ENCODE results near the gene CENPN. TPM values are rescaled to one million over a fixed set of nuclear protein-coding genes. Genes with fewer than 3 reads are reported as not detected.

The CENPN gene
- total and polyA plus RNA-seq, 4 donors, result 4.4 to 7.0 (median 5.4) TPM

- ATAC-seq (ENCODE audit: low FRiP score) (no peak), DNase-seq (no peak)
- H3K27me3 ChIP-seq (ENCODE audit: control insufficient read depth in 1 of 2, insufficient read depth in 2 of 2, low read length in 1 of 2), result no peaks in the 10 kb centered on the region
- no peak overlapping the region for H3K4me3 ChIP-seq (ENCODE audit: low read length in 2 of 2)
- 15 to 25% methylated on average over 4 of the region's 4 CpGs for whole genome bisulfite sequencing, 2 donors
- no peaks in the 10 kb centered on the region for H3K9me3 ChIP-seq (ENCODE audit: control insufficient read depth, low read length)
- intact Hi-C loops (cut with DNase I), result no loop called here
- peaks cover 0 to 2% of the 10 kb centered on the region in 2 donors for H3K4me1 ChIP-seq (ENCODE audit: control insufficient read depth in 1 of 2, insufficient read depth in 2 of 2, low read length in 2 of 2)
- no peak overlapping the region for H3K27ac ChIP-seq (ENCODE audit: low read depth in 1 of 2, low read length in 2 of 2)
- no peaks in the 10 kb centered on the region for H3K36me3 ChIP-seq (ENCODE audit: control insufficient read depth in 1 of 2, insufficient read depth in 2 of 2, low read length in 1 of 2)
These were observed 10.3 kb upstream of the CENPN start for GRCh38 chr16:80996688-80997138.

- no peak overlapping the region for H3K27ac ChIP-seq (ENCODE audit: low read depth in 1 of 2, low read length in 2 of 2)
- WGBS, 2 donors, result 35 to 42% methylated on average over 9 of the region's 9 CpGs
- H3K27me3 ChIP-seq (ENCODE audit: control insufficient read depth in 1 of 2, insufficient read depth in 2 of 2, low read length in 1 of 2), result no peaks in the 10 kb centered on the region
- no peaks in the 10 kb centered on the region for H3K9me3 ChIP-seq (ENCODE audit: control insufficient read depth, low read length)
- H3K36me3 ChIP-seq (ENCODE audit: control insufficient read depth in 1 of 2, insufficient read depth in 2 of 2, low read length in 1 of 2), result no peaks in the 10 kb centered on the region
- intact Hi-C loops (cut with DNase I), result no loop called here
- H3K4me1 ChIP-seq (ENCODE audit: control insufficient read depth in 1 of 2, insufficient read depth in 2 of 2, low read length in 2 of 2), result peaks cover 0 to 2% of the 10 kb centered on the region in 2 donors
- ATAC-seq (ENCODE audit: low FRiP score) (no peak), DNase-seq (no peak)
- H3K4me3 ChIP-seq (ENCODE audit: low read length in 2 of 2), result no peak overlapping the region
These were observed 9.7 kb upstream of the CENPN start for GRCh38 chr16:80997139-80997798.

GRCh38 chr16:80997964-80998620 is 8.9 kb upstream of the CENPN start:
- H3K9me3 ChIP-seq (ENCODE audit: control insufficient read depth, low read length), result no peaks in the 10 kb centered on the region
- no peak overlapping the region for H3K27ac ChIP-seq (ENCODE audit: low read depth in 1 of 2, low read length in 2 of 2)
- intact Hi-C loops (cut with DNase I), result no loop called here
- 94 to 96% methylated on average over 7 of the region's 7 CpGs for WGBS, 2 donors
- no peaks in the 10 kb centered on the region for H3K27me3 ChIP-seq (ENCODE audit: control insufficient read depth in 1 of 2, insufficient read depth in 2 of 2, low read length in 1 of 2)
- DNase-seq, result no peak
- H3K4me3 ChIP-seq (ENCODE audit: low read length in 2 of 2), result no peak overlapping the region
- no peak for ATAC-seq (ENCODE audit: low FRiP score)
- no peaks in the 10 kb centered on the region for H3K36me3 ChIP-seq (ENCODE audit: control insufficient read depth in 1 of 2, insufficient read depth in 2 of 2, low read length in 1 of 2)
- peaks cover 0 to 2% of the 10 kb centered on the region in 2 donors for H3K4me1 ChIP-seq (ENCODE audit: control insufficient read depth in 1 of 2, insufficient read depth in 2 of 2, low read length in 2 of 2)

- Histone ChIP-seq H3K4me1 (ENCODE audit: control insufficient read depth in 1 of 2, insufficient read depth in 2 of 2, low read length in 2 of 2) (peaks cover 0 to 3% of the 10 kb centered on the region in 2 donors), H3K9me3 (ENCODE audit: control insufficient read depth, low read length) (no peaks in the 10 kb centered on the region), H3K36me3 (ENCODE audit: control insufficient read depth in 1 of 2, insufficient read depth in 2 of 2, low read length in 1 of 2) (no peaks in the 10 kb centered on the region), H3K4me3 (ENCODE audit: low read length in 2 of 2) (no peak overlapping the region), H3K27me3 (ENCODE audit: control insufficient read depth in 1 of 2, insufficient read depth in 2 of 2, low read length in 1 of 2) (no peaks in the 10 kb centered on the region), H3K27ac (ENCODE audit: low read depth in 1 of 2, low read length in 2 of 2) (no peak overlapping the region)
- DNase-seq (no peak), ATAC-seq (ENCODE audit: low FRiP score) (no peak)
- intact Hi-C loops (cut with DNase I), result loop anchor here in 1 of 2 donors (10.0 kb wide), 1 partner anchor 66 kb away; no protein-coding TSS in a partner anchor
- WGBS, 2 donors, result 93 to 97% methylated on average over 3 of the region's 3 CpGs
These were observed 6.1 kb upstream of the CENPN start for GRCh38 chr16:81000873-81001272.

GRCh38 chr16:81001330-81001729 is 5.7 kb upstream of the CENPN start:
- Histone ChIP-seq H3K4me1 (ENCODE audit: control insufficient read depth in 1 of 2, insufficient read depth in 2 of 2, low read length in 2 of 2) (peaks cover 0 to 3% of the 10 kb centered on the region in 2 donors), H3K9me3 (ENCODE audit: control insufficient read depth, low read length) (no peaks in the 10 kb centered on the region), H3K27me3 (ENCODE audit: control insufficient read depth in 1 of 2, insufficient read depth in 2 of 2, low read length in 1 of 2) (no peaks in the 10 kb centered on the region), H3K36me3 (ENCODE audit: control insufficient read depth in 1 of 2, insufficient read depth in 2 of 2, low read length in 1 of 2) (no peaks in the 10 kb centered on the region), H3K27ac (ENCODE audit: low read depth in 1 of 2, low read length in 2 of 2) (no peak overlapping the region), H3K4me3 (ENCODE audit: low read length in 2 of 2) (no peak overlapping the region)
- intact Hi-C loops (cut with DNase I), result loop anchor here in 1 of 2 donors (10.0 kb wide), 1 partner anchor 67 kb away; no protein-coding TSS in a partner anchor
- ATAC-seq (ENCODE audit: low FRiP score), result no peak
- 88 to 94% methylated on average over 5 of the region's 5 CpGs for WGBS, 2 donors
- DNase-seq, result no peak

- H3K36me3 ChIP-seq (ENCODE audit: control insufficient read depth in 1 of 2, insufficient read depth in 2 of 2, low read length in 1 of 2), result no peaks in the 10 kb centered on the region
- no peaks in the 10 kb centered on the region for H3K9me3 ChIP-seq (ENCODE audit: control insufficient read depth, low read length)
- no peak overlapping the region for H3K4me3 ChIP-seq (ENCODE audit: low read length in 2 of 2)
- H3K27me3 ChIP-seq (ENCODE audit: control insufficient read depth in 1 of 2, insufficient read depth in 2 of 2, low read length in 1 of 2), result no peaks in the 10 kb centered on the region
- ATAC-seq (ENCODE audit: low FRiP score) (no peak), DNase-seq (no peak)
- H3K4me1 ChIP-seq (ENCODE audit: control insufficient read depth in 1 of 2, insufficient read depth in 2 of 2, low read length in 2 of 2), result peaks cover 0 to 3% of the 10 kb centered on the region in 2 donors
- intact Hi-C loops (cut with DNase I), result loop anchor here in 1 of 2 donors (10.0 kb wide), 1 partner anchor 68 kb away; no protein-coding TSS in a partner anchor
- H3K27ac ChIP-seq (ENCODE audit: low read depth in 1 of 2, low read length in 2 of 2), result no peak overlapping the region
- 63 to 65% methylated on average over 4 of the region's 4 CpGs for WGBS, 2 donors
These were observed 4.0 kb upstream of the CENPN start for GRCh38 chr16:81003064-81003463.

- DNase-seq (no peak), ATAC-seq (ENCODE audit: low FRiP score) (no peak)
- Histone ChIP-seq H3K27me3 (ENCODE audit: control insufficient read depth in 1 of 2, insufficient read depth in 2 of 2, low read length in 1 of 2) (no peaks in the 10 kb centered on the region), H3K4me1 (ENCODE audit: control insufficient read depth in 1 of 2, insufficient read depth in 2 of 2, low read length in 2 of 2) (peaks cover 0 to 3% of the 10 kb centered on the region in 2 donors), H3K9me3 (ENCODE audit: control insufficient read depth, low read length) (no peaks in the 10 kb centered on the region), H3K4me3 (ENCODE audit: low read length in 2 of 2) (no peak overlapping the region), H3K27ac (ENCODE audit: low read depth in 1 of 2, low read length in 2 of 2) (no peak overlapping the region), H3K36me3 (ENCODE audit: control insufficient read depth in 1 of 2, insufficient read depth in 2 of 2, low read length in 1 of 2) (no peaks in the 10 kb centered on the region)
- WGBS, 2 donors, result 58 to 59% methylated on average over 11 of the region's 11 CpGs
- intact Hi-C loops (cut with DNase I), result loop anchor here in 1 of 2 donors (10.0 kb wide), 1 partner anchor 69 kb away; no protein-coding TSS in a partner anchor
These were observed 3.2 kb upstream of the CENPN start for GRCh38 chr16:81003610-81004460.

GRCh38 chr16:81004646-81005353 is 2.2 kb upstream of the CENPN start:
- WGBS, 2 donors, result 41 to 42% methylated on average over 14 of the region's 14 CpGs
- no peak overlapping the region for H3K4me3 ChIP-seq (ENCODE audit: low read length in 2 of 2)

More at GRCh38 chr16:81004646-81005353, 2.2 kb upstream of the CENPN start:
- intact Hi-C loops (cut with DNase I), result loop anchor here in 1 of 2 donors (10.0 kb wide), 1 partner anchor 70 kb away; no protein-coding TSS in a partner anchor
- ATAC-seq (ENCODE audit: low FRiP score) (no peak), DNase-seq (no peak)
- H3K27ac ChIP-seq (ENCODE audit: low read depth in 1 of 2, low read length in 2 of 2), result no peak overlapping the region
- no peaks in the 10 kb centered on the region for H3K9me3 ChIP-seq (ENCODE audit: control insufficient read depth, low read length)
- H3K4me1 ChIP-seq (ENCODE audit: control insufficient read depth in 1 of 2, insufficient read depth in 2 of 2, low read length in 2 of 2), result peaks cover 0 to 3% of the 10 kb centered on the region in 2 donors
- H3K27me3 ChIP-seq (ENCODE audit: control insufficient read depth in 1 of 2, insufficient read depth in 2 of 2, low read length in 1 of 2), result no peaks in the 10 kb centered on the region
- H3K36me3 ChIP-seq (ENCODE audit: control insufficient read depth in 1 of 2, insufficient read depth in 2 of 2, low read length in 1 of 2), result no peaks in the 10 kb centered on the region
